ENCODE results near the gene YPEL1. TPM values are rescaled to one million over a fixed set of nuclear protein-coding genes. Genes with fewer than 3 reads are reported as not detected.
"Not testable (repeated sequence)": the region's sequence is repeated elsewhere in the genome, so short reads cannot be mapped to it uniquely, and the experiment has no call there.

Gene YPEL1
- total RNA-seq, 4 donors from 2014 or later = 1.5 to 5.1 (median 2.4) TPM

DNA sequence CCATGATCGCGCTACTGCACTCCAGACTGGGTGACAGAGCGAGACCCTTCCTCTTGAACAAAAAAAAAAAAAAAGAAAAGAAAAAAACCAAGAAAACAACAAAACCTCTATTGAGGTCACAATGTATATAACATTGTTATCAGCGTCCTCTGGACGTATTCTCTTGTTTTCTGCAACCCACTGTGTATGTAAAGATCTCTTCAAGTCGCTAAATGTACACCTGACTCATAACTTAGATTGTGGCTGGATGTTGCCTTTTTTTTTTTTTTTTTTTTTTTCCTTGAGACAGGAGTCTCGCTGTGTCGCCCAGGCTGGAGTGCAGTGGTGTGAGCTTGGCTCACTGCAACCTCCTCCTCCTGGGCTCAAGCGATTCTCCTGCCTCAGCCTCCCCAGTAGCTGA, 1.4 kb upstream of the YPEL1 start:
- no peaks in the 10 kb centered on the region for H3K36me3 ChIP-seq
- 83% methylated on average over 9 of the region's 9 CpGs for WGBS
- H3K9me3 ChIP-seq = no peaks in the 10 kb centered on the region
- H3K4me1 ChIP-seq = peaks cover 19% of the 10 kb centered on the region
- no peak overlapping the region for H3K27ac ChIP-seq
- no peak overlapping the region for H3K4me3 ChIP-seq
- DNase-seq (ENCODE audit: low spot score in 2 of 2) = no peak
- no peaks in the 10 kb centered on the region for H3K27me3 ChIP-seq
- no peak for TF ChIP-seq CTCF (IDR thresholded peaks at IDR 0.05)
- no peak for TF ChIP-seq POLR2A (IDR thresholded peaks at IDR 0.05)
- TF ChIP-seq EP300 (IDR thresholded peaks at IDR 0.05) = no peak
- no peak for TF ChIP-seq POLR2AphosphoS5 (IDR thresholded peaks at IDR 0.05)

- no peak for DNase-seq (ENCODE audit: low spot score in 2 of 2)
- no peak for TF ChIP-seq EP300 (IDR thresholded peaks at IDR 0.05)
- TF ChIP-seq POLR2AphosphoS5 (IDR thresholded peaks at IDR 0.05) = peak in 1 of 3 donors; percentile 5
- H3K27ac ChIP-seq = no peak overlapping the region
Observed at GRCh38 chr22:21736084-21736642, 569 bp upstream of the YPEL1 start.

GRCh38 chr22:21734540-21735199, 924 bp downstream of the YPEL1 start:
- no peak for DNase-seq (ENCODE audit: low spot score in 2 of 2)
- H3K4me1 ChIP-seq = peaks cover 19% of the 10 kb centered on the region
- WGBS = 10% methylated on average over 8 of the region's 8 CpGs
- no peak overlapping the region for H3K27ac ChIP-seq
- no peaks in the 10 kb centered on the region for H3K9me3 ChIP-seq
- H3K27me3 ChIP-seq = no peaks in the 10 kb centered on the region
- peak overlapping the region; percentile 68 for H3K4me3 ChIP-seq
- TF ChIP-seq CTCF (IDR thresholded peaks at IDR 0.05) = no peak
- no peak for TF ChIP-seq POLR2A (IDR thresholded peaks at IDR 0.05)
- TF ChIP-seq EP300 (IDR thresholded peaks at IDR 0.05) = no peak
- no peak for TF ChIP-seq POLR2AphosphoS5 (IDR thresholded peaks at IDR 0.05)
- no peaks in the 10 kb centered on the region for H3K36me3 ChIP-seq

More at GRCh38 chr22:21736084-21736642, 569 bp upstream of the YPEL1 start:
- peak overlapping the region; percentile 68 for H3K4me3 ChIP-seq
- 47% methylated on average over 11 of the region's 65 CpGs for WGBS
- no peaks in the 10 kb centered on the region for H3K36me3 ChIP-seq
- H3K27me3 ChIP-seq = no peaks in the 10 kb centered on the region
- no peaks in the 10 kb centered on the region for H3K9me3 ChIP-seq
- peaks cover 19% of the 10 kb centered on the region for H3K4me1 ChIP-seq

DNA sequence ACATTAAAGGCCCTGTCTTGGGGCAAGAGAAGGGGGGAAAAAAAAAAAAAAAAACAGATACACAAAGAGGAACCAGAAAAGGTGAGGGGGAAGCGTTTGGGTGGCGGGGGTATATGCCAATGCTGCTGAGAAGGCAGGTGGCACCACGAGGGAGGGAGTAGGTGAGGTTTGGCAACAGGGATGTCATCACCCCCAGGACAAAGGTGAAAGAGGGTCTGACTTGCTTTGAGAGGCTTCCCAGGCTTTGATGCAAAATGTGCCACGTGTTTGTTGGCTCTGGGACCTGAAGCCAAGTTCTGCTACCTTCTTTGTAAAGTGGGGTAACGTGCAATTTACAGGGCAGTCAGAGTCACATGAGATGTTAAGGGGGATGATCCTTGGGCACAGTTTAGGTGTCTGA, 4.1 kb downstream of the YPEL1 start:
- no peaks in the 10 kb centered on the region for H3K27me3 ChIP-seq
- H3K36me3 ChIP-seq = no peaks in the 10 kb centered on the region
- peaks cover 19% of the 10 kb centered on the region for H3K4me1 ChIP-seq
- WGBS = 88% methylated on average over 5 of the region's 5 CpGs
- DNase-seq (ENCODE audit: low spot score in 2 of 2) = no peak
- H3K4me3 ChIP-seq = no peak overlapping the region
- H3K27ac ChIP-seq = no peak overlapping the region
- H3K9me3 ChIP-seq = no peaks in the 10 kb centered on the region
- TF ChIP-seq EP300 (IDR thresholded peaks at IDR 0.05) (no peak), CTCF (IDR thresholded peaks at IDR 0.05) (no peak), POLR2A (IDR thresholded peaks at IDR 0.05) (no peak), POLR2AphosphoS5 (IDR thresholded peaks at IDR 0.05) (no peak)

GRCh38 chr22:21730535-21731308, 4.9 kb downstream of the YPEL1 start:
- H3K4me3 ChIP-seq = no peak overlapping the region
- no peak overlapping the region for H3K27ac ChIP-seq
- TF ChIP-seq POLR2A (IDR thresholded peaks at IDR 0.05) (no peak), POLR2AphosphoS5 (IDR thresholded peaks at IDR 0.05) (no peak), CTCF (IDR thresholded peaks at IDR 0.05) (no peak), EP300 (IDR thresholded peaks at IDR 0.05) (no peak)
- H3K4me1 ChIP-seq = peaks cover 12% of the 10 kb centered on the region
- 96% methylated on average over 9 of the region's 9 CpGs for WGBS
- no peaks in the 10 kb centered on the region for H3K36me3 ChIP-seq
- no peaks in the 10 kb centered on the region for H3K27me3 ChIP-seq
- DNase-seq (ENCODE audit: low spot score in 2 of 2) = no peak
- no peaks in the 10 kb centered on the region for H3K9me3 ChIP-seq

DNA sequence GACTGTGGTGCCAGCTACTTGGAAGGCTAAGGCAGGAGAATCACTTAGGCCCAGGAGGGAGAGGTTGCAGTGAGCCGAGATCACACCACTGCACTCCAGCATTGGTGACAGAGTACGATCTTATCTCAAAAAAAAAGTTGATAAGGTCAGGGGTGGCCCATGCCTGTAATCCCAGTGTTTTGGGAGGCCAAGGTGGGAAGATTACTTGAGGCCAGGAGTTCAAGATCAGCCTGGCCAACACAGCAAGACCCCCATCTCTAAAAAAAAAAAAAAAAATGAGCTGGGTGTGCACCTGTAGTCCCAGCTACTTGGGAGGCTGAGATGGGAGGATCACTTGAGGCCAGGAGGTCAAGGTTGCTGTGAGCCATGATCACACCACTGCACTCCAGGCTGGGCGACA, 6.4 kb downstream of the YPEL1 start:
- H3K27me3 ChIP-seq; H3K36me3 ChIP-seq; H3K4me3 ChIP-seq; H3K27ac ChIP-seq; H3K4me1 ChIP-seq; H3K9me3 ChIP-seq; DNase-seq (ENCODE audit: low spot score in 2 of 2): not testable (repeated sequence)
- WGBS = 95% methylated on average over 3 of the region's 3 CpGs

All from suprapubic skin (tissue), 4 donors.